ENCODE measurements around the gene FOXL2. TPM values are rescaled to one million over a fixed set of nuclear protein-coding genes. Genes with fewer than 3 reads are reported as not detected.

FOXL2 gene
- total RNA-seq, 1 donor from 2014 or later: not detected

DNA sequence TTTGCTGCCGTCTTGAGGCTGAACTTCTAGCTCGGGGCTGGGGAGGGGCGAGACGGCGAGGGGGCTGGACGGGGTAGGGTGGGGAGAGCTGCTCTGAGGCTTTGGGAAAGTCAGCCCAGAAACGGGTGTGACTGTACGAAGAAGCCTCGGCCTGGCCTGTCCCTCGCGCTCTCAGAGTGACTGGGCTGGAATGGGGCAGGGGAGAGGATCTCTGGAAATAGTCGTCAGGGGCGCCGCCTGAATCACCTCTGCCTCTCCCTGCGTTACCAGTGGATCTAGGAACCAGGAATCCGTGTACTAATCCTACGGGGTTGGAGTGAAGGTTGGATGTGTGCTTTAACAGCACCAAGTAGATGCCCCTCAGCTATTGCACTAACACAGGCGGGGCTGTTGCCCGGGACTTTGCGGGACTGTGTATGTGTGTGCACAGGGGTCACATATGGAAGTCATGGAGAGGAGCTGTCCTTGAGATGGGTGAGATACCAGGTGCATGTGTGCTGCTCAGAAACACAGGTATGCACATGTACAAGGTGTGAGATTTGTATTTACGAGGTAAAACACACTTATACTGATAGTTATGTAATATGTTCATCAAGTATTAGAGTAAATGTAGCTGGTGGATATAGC lies 671 bp upstream of the FOXL2 start:
- DNase-seq: no peak
- intact Hi-C loops (cut with micrococcal nuclease): no loop called here
- no peak for ATAC-seq

GRCh38 chr3:138945709-138946662 lies 951 bp downstream of the FOXL2 start:
- intact Hi-C loops (cut with micrococcal nuclease): no loop called here
- ATAC-seq (peak; percentile 11), DNase-seq (no peak)

DNA sequence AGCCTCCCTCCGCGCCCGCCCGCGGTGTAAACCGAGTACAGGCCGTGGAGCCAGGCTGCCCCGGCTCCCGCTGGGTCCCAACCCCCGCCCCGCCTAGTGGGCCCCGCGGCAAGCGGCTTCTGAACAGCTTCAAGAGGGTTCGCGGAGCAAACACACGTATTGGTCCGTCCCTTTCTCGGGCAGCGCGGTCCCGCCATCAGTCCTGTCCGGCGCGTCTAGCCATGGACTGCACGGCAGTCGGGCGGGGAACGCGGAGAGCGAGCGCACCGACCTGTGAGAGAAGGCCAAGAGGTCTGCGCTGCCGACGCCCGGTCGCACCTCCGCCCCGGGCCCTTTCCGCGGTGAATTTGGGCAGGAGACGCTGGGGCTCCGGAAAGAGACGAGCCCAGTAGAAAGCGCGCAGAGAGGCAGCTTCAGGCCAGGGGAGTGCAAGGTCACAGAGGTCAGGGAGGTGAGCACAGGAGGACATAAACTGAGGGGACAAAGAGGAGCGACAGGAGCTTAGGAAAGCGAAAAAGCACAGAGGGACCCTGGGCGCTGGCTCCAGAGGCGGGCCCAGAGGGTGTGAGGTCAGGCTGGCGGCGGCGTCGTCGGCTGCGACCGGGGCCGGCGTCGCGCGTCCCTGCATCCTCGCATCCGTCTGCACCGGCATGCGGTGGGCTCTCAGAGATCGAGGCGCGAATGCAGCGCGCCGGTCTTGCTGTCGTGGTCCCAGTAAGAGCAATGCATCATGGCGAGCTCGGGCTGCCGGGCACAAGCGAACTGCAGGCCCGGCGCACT lies 1.8 kb downstream of the FOXL2 start:
- no peak for ATAC-seq
- no peak for DNase-seq
- intact Hi-C loops (cut with micrococcal nuclease): no loop called here

DNA sequence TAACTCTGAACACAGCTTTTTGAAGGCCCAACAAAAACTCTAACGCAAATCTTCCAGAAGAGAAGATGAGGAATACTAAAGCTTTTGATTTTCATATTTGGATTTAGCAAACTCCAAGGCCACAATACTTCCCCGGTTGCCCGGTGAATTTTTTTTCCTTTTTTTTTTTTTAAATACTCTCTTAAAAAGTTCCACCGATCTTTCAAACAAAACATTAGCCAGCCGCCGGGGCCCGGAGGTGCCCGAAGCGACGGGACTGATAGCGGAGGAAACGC lies 2.3 kb downstream of the FOXL2 start:
- intact Hi-C loops (cut with micrococcal nuclease): no loop called here
- DNase-seq (no peak), ATAC-seq (no peak)

DNA sequence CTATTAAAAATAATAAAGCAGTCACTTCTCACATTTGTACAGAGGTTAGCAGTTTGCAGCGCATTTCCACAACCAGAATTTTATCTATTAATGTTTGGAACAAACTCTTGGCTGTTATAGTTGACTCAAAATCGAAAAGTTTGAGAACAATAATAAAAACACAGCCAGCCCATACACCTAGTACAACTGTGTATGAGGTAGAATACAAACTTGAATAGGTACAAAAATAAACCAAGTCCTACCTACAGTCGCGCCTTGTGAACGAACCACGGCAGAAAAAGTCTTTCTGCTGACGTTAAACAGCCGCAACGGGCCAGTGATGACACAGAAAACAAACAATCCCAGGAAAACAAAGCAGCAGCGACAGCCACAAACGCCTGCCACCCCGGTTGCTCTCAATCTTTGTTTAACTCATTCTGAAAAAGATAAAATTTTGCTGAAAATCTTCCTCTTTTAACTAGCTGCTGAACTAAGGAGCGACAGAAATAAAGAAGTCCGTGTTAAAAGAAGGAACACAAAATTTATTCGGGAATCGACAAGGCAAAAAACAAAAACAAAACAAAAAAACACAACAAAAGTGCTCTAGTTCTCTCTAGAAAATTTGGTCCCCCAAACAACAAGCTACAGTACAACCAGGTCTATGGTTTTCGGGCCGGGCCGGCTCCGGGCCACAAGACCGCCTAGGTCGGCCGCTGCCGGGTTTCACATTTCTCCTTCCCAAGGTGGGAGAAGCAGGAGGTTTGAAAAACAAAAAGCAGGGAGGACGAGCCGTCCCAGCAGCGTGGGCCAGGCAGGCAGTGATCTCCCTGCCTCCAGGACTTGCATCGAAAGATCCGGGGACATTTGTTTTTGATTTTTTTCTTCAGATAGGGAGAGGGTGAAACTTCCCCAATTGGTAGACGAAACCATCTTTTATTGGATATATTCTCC lies 2.9 kb downstream of the FOXL2 start:
- ATAC-seq (no peak), DNase-seq (no peak)
- intact Hi-C loops (cut with micrococcal nuclease): no loop called here

GRCh38 chr3:138942861-138943623 lies 3.9 kb downstream of the FOXL2 start:
- intact Hi-C loops (cut with micrococcal nuclease): no loop called here
- DNase-seq (no peak), ATAC-seq (no peak)

- no peak for DNase-seq
- intact Hi-C loops (cut with micrococcal nuclease): no loop called here
- no peak for ATAC-seq
Observed at GRCh38 chr3:138942271-138942670, 4.7 kb downstream of the FOXL2 start.

DNA sequence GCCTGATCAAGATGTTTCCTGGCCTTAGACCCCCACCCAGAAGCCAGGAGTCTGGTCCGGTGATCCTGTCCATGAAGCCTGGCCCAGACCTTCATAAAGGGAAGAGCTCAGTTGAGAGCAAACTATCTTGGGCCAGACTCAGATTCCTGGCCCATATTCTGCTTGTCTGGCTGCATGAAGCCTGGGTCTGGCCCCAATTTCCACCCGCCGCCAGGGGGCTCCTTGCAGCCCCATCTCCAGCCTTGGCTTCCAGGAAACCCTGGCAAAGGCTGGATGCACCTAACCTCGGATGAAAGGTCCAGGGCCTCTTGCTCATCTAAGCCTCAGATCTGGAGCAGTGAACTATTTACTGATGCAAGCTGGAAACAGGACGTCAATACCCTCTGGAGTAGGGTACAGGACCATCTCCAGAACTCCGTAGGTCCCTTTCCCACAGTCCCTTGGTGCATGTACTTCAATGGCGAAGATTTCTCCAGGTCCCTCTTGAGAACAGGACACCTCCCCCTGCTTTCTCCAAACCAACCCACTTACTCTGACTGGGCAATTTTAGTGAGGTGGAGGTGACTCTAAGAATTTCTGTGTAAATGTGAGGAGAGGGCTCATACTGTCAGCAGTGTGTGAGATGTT lies 5.6 kb downstream of the FOXL2 start:
- ATAC-seq: no peak
- intact Hi-C loops (cut with micrococcal nuclease): no loop called here
- no peak for DNase-seq

- intact Hi-C loops (cut with micrococcal nuclease): no loop called here
- no peak for DNase-seq
- ATAC-seq: no peak
Observed at GRCh38 chr3:138940446-138940845, 6.5 kb downstream of the FOXL2 start.

- DNase-seq (no peak), ATAC-seq (no peak)
- intact Hi-C loops (cut with micrococcal nuclease): no loop called here
Observed at GRCh38 chr3:138939561-138940241, 7.2 kb downstream of the FOXL2 start.

DNA sequence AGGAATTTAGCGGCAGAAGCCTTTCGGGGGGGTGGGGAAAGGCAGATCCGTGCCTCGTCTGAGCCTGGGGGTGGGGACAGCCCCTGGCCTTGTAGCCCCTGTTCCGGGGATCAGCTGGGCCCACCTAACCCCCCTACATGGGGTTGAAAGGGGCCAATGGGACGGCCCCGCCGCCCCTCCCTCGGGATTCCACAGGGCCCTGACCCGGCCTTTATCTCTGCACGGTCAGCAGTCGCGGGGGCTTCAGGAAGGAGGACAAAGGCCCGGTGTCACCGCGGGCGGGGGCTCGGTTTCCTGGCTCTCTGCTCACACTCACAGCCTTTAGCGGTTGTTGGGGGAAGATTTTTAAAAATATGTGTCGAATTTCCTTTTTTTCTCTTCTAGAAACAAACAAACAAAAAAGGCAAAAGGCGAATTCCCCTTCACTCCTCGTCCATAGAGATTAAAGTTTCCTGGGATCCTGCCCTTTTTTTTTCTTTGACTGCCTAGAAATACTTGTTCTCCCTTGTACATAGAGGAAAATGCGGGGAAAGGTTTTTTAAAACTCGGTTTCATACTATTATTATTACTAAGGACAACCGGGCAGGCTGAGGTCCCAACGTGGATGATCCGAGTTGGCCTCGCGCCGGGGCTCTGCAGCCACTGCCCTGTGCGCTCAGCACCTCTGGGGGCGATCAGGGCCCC lies 7.9 kb downstream of the FOXL2 start:
- ATAC-seq (no peak), DNase-seq (no peak)
- intact Hi-C loops (cut with micrococcal nuclease): no loop called here

- no peak for DNase-seq
- intact Hi-C loops (cut with micrococcal nuclease): no loop called here
- ATAC-seq: no peak
Observed at GRCh38 chr3:138938056-138938876, 8.7 kb downstream of the FOXL2 start.

- intact Hi-C loops (cut with micrococcal nuclease): no loop called here
- ATAC-seq (no peak), DNase-seq (no peak)
Observed at GRCh38 chr3:138937690-138938055, 9.3 kb downstream of the FOXL2 start.

DNA sequence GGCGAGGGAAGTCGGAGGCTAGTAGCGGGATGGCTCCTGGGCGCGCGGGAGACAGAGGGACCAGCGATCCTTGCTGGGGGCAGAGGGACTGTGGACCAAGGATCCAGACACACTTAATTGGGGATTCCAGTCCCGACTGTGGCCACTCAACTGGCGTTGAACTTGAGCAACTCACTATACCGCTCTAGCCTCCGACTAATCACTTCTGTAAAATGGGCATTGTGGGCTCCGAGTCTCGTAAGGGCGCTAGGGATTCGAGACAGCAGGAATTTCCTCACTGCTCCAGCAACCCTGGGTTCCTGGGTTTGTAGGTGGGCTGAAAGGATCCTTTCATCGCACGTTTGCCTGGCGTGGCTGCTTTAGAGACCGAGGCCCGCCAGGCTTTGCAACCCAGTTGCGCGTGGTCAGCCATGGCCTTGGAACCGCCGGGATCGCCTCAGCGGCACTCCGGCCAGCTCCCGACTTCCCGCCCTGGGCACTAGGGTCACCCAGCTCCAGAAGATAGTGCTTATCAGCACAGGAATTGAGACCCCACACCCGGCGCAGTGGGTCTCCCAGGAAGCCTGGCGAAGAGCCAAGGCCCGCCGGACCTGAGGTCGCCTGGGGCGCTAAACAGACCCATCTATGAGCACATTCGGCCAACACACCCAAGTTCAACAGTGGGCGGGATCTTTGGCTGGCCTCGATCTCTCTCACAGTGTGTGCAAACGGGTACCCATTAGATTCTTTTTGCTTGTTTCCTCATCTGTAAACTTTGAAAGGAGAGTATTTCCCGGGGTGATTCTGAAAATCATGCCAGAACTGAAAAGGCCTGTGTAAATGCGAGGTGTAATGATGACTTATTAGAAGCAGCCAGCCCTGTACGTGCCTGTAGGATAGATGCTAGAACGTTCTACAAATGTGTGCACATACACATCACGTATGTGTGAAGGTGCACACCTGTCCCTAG lies 9.9 kb downstream of the FOXL2 start:
- DNase-seq (no peak), ATAC-seq (peak; percentile 11)
- intact Hi-C loops (cut with micrococcal nuclease): no loop called here
